ENCODE measurements around the gene TOM1L1.

Gene TOM1L1

DNA sequence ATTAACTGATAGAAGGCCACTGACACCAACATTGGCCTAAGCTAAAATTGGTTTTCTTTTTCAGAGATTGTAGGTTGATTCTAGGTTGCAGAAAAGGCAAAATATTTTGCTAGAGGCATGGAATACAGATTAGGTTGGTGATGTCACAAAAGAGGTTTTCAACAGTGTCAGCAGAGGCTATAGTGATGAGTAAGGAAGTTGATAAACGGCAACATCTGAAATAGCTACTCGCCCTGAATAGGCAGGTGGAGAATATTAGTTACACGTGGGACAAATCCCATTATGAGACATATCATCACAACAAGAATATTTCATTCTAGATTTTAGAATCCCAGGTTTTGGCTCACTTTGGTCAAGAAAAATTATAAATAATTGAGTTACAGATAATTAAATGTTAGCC lies 1.5 kb upstream of the TOM1L1 start:
- no peak for DNase-seq

DNA sequence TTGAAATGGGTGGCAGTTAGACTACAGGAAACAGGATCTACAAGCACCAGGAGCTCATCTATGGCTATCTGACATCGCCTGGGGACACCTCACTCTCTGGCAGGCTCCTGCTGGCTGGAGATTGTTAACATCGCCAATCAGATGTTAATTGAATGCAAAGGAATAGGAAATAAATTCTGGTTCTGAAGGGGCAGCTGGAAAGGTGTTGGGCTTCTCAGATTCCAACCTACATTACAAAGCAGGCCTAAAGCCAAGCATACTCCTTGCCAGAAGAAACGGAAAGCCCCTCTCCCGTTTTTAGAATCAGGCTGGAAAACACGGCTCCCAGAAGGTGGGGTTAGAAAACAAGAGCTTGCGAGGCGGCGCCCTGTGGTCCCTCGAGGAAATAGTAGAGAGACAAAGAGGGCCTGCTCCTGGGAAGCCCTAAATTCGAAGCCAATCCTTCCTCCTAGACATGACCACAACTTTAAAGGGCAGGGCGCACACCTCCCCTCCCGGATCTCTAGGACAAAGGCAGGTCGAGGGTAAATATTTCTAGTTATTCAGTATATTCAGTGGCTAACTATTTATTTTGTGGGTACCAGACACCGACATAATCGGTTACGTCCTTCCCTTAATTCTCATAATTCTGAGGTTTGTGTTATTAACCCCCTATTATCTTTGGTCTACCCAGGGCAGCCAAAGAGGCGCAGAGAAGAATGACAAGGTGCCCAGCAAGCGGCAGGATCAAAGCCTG lies 763 bp upstream of the TOM1L1 start:
- DNase-seq: peak; percentile 46

DNA sequence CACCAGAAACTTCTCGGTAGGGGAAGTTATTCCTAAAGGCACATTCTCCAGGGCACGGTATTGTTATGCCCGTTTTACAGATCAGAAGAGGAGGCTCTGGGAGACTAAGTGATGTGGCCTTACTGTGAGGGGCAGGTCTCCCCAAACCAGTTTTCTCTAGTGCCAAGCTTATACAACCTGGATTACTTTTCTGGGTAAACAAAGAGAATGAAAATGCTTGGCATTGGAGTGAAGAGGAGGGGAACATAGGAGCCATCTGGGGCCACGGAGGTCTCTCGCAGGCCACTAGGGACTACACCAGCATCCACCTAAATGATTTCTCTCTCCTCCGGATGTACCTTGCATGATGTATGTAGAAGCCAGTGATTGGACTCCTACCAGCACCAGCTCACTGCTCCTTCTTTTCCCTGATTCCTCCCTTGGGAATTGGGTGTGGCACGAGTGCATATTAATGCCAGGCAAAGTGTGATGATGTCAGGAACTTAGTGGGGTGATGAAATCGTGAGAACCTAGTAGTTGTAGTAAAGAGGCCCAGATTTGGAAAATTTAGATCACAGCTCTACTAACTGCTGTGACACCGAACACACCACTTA lies 674 bp downstream of the TOM1L1 start:
- peak; percentile 68 for DNase-seq

DNA sequence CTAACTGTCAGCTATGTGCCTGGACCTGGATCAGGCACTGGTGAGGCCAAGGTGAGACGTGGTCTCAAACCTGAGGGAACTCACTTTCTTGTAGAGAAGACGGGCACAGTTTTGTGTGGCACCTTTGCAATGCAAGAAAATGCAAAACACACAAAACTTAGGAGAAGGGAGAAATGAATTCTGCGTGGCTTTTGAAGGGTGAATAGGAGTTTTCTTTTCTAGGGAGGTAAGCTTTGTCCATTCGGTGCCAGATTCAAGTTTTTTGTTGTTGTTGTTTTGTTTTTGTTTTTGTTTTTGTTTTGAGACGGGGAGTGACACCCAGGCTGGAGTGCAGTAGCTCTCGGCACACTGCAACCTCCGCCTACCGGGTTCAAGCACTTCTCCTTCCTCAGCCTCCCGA lies 1.4 kb downstream of the TOM1L1 start:
- no peak for DNase-seq

DNA sequence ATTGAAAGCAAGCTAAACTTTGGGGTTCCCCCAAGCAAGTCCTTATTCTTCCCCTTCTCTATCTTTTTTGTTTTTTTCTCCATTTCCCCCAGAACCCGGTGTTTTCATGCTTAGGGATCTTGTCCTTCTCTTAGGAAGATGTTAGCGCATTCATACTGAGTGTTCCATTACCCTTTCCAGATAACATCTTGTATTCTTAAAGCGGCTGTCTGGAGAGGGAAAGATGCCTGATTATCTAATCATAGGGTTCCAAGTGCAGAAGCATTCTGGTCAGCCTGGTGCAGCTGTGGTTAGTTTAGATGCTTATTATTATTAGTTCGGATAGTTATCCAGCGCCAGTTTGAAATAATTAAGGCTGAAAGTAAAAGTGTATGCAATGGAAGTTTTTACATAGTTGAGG lies 2.0 kb downstream of the TOM1L1 start:
- DNase-seq: no peak

DNA sequence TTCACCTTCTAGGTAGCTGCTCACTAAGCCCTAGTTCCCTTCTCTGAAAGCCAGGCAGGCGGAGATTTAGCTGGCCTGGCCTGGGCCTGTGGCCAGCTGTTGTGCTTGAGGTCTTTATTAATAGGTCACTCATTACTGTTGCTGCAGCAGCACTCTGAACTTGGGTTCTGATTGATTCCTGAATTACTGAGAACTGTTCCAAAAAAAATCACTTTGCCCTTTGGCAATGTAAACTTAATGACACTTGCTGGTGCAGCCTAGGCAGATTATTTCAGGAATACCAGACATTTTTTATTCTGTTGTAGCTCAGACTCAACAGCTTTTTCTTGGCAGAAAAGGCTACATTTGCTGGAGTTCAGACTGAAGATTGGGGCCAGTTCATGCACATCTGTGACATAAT lies 2.7 kb downstream of the TOM1L1 start:
- DNase-seq: no peak

DNA sequence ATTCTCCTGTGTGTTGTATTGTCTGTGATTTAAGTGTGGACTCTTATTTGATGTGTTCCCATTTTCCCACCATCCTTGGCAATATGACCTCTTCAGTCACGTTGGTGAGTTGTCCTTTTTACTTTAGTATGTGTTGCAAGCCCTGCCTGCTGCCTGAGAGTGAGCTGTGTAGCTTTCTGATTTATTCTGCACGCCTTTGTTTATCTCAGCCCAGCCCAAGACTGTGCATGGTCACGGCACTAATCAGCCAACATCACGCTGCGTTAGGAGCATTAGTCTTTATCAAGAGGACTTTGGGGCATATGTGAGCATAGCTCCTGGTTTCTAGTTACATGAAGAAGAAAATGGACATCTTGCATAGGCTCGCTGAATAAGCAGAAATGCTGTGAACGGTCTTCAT lies 6.0 kb downstream of the TOM1L1 start:
- no peak for DNase-seq

DNA sequence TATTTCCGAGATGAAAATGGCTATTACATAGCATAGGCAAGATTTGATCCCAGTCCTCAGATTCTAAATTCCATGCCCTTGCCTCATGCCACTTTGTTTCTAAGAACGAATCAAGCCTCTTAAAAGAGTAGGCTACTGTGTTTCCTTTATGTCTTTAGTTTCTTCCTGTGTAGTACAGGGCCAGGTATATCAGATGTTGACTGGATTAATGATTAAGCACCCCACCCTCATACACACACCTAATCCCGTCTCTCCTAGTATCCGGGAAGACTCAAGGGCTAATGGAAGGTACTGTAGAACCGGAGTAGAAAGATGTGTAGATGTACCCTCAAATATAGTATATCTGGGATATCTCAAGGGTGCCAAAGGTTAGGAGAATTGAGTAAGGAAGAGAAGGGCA lies 6.7 kb downstream of the TOM1L1 start:
- DNase-seq: no peak

DNA sequence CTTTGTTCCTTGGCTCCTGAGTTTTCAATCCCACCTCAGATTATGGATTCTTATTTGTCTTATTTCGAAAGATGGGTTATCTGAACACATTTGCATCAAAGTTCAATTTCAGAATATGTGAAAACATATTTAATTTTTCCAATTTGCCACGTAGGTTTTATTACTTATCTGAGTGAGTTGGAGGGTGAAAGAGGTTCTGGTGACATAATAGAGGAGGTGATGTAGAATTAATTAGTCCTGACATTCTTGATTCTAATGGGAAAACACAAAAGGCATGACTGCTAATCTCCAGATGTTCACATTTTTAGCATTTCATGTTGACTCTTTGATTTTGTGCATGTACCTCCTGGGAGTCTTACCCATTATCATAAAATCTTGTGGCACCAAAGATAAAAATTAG lies 9.1 kb downstream of the TOM1L1 start:
- DNase-seq: no peak

DNA sequence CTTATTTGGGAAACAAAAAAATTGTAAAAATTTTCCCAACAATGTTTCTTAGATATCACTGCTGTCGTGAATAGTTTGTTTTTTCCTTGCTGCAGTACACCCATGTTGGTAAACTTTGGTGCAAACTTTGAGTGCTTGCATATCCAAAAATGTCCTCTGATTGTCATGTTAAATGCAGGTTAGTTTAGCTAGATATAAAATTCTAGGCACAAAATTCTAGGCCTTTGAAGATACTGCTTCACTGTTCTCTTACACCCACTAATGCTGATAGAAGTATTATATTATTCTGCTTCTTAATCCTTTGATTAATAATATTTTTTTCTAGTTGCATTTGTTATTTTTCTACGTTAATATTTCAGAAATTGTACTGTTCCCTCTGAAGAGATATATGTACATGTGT lies 16.1 kb downstream of the TOM1L1 start:
- DNase-seq: no peak

DNA sequence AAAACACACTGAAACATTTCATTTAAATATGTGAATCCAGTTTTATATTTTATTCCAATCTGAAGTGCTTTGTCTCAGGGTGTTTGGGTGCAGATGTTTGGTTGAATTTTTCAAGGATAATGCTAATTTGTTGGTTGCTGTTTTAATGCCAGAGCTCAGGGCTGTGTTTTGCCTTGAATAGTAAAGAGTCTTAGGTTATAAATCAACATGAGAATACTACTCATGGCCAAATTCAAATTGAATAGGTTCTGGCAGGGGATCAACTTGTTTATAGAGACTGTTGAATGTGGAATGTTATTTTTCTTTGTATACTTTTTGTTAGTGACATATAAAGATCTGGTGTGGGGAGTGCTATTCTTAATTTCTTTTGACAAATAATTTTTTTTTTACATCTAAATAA lies 18.8 kb downstream of the TOM1L1 start:
- DNase-seq: no peak

DNA sequence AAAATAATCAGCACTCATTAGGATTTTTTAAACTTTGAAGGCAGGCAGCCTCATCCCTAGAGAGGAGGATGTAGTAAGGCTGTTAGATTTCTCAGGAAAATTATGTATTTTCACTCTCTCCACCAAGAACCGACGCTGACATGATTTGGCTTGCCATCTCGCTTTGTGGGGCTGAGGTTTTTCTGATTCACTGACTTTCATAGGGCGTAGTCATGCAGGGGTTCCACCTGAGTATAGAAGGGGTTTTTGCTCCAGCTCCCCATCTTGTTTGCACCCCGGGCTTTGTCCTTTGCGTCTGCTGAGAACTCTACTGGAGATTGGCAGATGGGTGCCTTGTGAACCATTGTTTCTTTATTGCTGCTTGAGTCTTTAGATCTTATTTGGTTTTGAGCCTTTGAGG lies 20.2 kb downstream of the TOM1L1 start:
- no peak for DNase-seq

DNA sequence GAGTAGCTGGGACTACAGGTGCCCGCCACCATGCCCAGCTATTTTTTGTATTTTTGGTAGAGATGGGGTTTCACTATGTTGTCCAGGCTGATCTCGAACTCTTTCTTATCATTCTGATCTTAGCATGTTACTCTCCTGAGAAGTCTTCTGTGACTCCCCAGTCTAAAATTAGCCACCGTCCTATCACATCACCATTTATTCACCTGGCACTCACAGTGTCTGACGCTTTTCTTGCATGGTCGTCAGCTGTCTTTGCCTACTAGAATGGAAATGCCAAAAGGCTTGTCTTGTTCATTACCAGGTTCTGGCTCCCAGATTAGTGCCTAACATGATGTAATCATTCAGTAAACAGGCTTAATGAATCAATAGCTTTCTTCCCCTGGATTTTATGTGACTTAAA lies 23.8 kb downstream of the TOM1L1 start:
- DNase-seq: no peak

DNA sequence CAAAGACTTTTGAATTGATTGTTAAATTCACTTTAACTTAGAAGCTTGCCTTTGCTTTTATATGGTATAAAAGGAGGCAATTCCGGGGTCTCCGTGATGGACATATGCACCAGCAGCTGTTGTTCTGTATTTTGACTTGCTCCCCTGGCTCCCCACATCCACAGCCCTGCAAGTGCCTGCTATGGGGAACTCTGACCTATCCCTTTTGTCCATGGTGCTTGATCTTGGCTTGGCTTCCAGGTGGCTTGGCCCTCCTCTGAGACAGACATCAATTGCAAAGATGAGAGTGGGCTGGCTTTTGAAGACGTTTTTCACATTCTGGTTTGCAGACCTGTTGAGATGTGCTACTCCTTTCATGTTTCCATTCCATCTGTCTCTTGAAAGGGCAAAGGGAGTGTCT lies 26.9 kb downstream of the TOM1L1 start:
- DNase-seq: no peak

DNA sequence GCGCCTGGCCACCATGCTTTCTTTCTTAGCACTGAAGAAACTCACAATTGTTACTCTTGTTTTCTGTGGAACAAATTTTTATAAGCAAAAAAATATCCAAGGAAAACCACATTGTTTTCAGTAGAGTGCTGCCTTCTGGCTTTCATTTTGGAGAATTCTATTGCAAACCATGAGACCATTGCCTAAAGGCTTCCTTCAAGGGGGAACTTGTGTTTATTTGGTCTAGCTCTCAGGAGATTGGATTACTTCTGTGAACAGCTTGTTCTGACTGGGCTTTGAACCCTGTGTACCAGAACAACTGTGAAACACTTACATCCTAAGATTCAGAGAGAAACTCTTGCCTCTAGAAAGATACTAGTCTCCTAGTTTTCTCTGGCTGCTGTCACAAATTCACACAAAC lies 32.1 kb downstream of the TOM1L1 start:
- DNase-seq: no peak

DNA sequence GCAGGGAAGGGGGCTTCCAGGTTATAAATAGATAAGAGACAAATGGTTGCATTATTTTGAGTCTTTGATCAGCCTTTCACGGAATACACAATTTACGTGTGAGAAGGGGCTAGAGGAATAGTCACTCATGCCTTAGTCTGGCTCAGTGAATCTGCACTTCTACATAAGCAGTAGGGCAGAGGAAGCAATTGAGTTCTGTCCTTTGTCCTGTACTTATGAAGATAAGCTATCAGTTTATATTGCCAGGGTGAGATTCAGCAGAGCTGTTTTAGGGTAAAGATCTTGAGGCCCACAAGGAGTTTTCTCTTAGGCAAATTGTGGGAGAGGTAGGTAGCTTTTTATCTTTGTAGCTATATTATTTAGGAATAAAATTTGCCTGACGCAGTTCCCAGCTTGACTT lies 33.3 kb downstream of the TOM1L1 start:
- DNase-seq: no peak

DNA sequence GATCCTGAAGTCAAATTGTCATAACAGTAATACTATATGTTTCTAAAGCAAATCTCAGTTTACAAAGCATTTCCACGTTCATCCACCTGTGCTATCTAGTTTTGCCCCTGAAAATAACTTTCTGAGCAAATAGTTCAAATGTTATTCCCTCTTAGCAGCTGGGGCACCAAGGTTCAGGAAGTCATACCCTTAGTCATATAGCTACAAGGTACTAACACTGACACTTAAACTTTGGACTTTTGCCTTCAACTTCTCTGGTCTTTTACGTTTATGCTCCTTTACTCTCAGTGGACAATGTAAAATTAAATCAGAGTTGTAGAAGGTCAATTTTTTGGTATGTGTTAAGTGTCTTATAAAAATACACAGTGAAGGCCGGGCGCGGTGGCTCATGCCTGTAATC lies 34.8 kb downstream of the TOM1L1 start:
- DNase-seq: no peak

DNA sequence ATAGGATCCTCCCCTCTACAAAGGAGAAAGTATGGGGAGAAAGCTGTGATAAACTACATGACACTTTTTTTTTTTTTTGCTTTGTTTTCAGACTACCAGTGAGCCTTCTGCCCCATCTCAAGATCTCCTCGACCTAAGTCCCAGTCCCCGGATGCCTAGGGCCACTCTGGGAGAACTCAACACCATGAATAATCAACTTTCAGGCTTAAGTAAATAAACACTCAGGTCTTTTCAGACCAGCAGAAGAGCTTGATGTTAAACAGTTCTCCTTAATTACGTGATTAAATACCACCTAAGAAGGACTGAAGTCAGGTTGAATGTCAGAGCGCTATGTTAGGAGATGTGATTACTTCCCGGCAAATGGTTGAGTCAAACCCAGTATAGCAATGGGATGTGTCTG lies 36.4 kb downstream of the TOM1L1 start:
- DNase-seq: no peak

DNA sequence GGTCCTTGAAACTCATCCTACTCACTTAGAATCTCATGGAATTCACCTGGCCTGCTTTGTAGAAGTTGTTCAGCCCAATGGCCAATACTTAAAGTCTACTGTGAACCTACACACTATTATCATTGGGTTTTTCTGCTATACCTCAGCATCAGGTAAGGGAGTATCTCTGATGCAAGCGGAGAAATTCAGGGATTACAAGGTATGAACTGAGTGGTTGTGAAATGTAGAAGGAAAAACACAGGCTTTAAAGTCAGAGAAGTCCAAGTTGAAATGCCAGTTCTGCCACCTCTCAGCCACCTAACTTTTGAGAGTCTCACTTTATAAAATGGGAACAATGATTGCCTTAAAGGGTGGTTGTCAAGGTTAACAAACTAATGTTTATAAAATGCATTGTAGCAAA lies 36.8 kb downstream of the TOM1L1 start:
- DNase-seq: no peak

DNA sequence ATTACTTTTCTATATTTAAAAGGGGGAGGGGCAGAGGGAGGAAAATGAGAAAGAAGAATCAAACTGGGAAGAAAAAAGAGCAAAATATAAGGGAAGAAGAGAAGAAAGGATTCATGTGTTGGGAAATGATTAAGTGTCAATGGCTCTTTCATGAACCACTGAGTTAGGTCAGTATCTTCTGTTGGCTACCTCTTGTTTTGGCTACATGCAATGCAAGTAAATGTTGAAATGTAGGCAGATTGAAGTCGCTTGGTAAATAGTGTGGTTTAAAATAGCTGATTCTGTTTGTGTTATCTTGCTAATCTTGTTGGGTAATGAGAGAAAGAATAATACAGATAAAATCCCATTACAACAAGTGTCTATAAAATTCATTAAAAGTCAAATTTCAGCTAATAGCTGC lies 40.6 kb downstream of the TOM1L1 start:
- DNase-seq: no peak

DNA sequence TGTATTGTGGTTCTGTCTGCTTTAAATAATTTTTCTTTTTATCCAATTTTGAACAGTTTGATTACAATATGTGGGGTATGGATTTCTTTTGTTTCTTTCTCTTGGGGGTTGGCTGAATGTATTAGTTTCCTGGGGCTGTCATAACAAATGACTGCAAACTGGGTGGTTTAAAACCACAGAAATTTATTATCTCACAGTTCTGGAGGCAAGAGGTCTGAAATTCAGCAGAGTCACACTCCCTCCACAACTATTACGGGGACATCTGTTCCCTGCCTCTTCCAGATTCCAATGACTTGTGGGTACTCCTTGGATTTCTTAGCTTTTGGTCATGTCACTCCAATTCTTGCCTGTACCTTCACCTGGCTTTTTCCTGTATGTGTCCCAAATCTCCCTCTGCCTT lies 44.1 kb downstream of the TOM1L1 start:
- no peak for DNase-seq

DNA sequence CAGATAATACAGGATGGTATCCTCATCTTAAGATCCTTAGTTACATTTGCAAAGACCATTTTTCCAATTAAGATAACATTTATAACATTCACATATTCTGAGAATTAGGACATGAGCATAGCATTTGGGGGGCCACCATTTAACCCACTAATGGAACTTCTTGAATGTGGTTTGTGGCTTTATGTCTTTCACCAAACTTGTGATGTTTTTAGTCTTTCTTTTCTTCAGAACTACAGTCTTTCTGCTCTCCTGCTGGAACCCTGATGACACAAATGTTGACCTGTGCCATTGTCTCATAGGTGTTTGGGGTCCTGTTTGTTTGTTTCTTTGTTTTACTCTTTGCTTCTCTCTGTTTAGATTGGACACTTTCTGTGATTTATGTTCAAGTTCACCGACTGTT lies 44.6 kb downstream of the TOM1L1 start:
- no peak for DNase-seq

DNA sequence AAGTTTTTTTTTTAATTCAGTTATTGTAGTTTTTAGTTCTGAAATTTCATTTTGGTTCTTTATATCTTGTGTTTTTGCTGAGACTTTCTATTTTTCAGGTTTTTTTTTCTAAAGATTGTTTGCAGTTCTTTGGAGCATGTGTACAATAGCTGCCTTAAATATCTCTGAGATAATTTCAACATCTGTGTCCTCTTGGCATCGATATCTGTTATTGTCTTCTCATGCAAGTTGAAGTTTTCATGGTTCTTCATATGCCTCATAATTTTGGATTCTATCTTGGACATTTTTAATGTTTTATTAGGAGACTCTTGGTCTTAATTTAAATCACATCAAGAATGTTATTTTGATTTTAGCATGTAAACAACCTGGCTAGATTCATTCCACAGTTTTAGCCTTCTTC lies 45.0 kb downstream of the TOM1L1 start:
- no peak for DNase-seq

DNA sequence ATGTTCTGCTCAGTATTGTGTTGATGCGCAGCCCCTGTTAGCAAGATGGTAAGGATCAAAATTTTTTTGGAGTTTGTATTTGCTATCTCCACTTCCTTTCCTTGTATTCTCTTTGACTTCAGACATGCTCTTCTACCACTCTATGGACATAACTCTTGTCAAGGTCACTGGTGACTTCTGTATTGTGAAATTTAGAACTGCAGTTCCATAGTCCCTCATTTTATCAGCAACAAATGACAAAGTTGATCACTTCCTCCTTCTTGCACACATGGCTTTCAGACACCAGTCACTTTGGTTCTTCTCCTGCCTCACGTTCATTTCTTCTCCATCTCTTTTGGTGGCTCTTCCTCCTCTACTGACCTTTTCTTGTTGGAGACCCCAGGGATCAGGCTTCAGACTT lies 46.7 kb downstream of the TOM1L1 start:
- no peak for DNase-seq

DNA sequence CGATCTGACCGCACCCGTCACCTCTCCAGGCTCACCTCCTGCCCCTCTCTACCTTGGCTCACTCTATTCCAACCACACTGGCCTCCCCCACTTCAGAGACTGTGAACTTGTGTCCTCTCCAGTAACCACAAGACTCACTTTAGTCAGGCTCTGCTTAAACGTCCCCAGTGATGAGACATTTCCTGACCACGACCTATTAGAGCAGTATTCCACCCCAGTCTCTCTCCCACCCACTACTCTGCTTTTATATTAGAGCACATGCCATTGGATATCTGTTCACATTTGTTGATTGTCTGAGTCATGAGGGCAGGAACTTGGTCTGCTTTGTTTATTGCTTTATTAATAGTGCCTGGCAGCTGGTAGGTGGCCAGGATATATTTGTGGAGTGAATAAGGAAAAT lies 47.7 kb downstream of the TOM1L1 start:
- DNase-seq: no peak

Measured in NCI-H345 (cell line).